ENCODE data around the gene ATP5MC2.
"Not testable (repeated sequence)": the region's sequence is repeated elsewhere in the genome, so short reads cannot be mapped to it uniquely, and the experiment has no call there.

GRCh38 chr12:53646300-53646699, 29.6 kb downstream of the ATP5MC2 start:
- TF ChIP-seq, protein P1, sequence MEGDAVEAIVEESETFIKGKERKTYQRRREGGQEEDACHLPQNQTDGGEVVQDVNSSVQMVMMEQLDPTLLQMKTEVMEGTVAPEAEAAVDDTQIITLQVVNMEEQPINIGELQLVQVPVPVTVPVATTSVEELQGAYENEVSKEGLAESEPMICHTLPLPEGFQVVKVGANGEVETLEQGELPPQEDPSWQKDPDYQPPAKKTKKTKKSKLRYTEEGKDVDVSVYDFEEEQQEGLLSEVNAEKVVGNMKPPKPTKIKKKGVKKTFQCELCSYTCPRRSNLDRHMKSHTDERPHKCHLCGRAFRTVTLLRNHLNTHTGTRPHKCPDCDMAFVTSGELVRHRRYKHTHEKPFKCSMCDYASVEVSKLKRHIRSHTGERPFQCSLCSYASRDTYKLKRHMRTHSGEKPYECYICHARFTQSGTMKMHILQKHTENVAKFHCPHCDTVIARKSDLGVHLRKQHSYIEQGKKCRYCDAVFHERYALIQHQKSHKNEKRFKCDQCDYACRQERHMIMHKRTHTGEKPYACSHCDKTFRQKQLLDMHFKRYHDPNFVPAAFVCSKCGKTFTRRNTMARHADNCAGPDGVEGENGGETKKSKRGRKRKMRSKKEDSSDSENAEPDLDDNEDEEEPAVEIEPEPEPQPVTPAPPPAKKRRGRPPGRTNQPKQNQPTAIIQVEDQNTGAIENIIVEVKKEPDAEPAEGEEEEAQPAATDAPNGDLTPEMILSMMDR (IDR thresholded peaks at IDR 0.05), result not testable (repeated sequence)
- not testable (repeated sequence) for TF ChIP-seq EZH2, EZH2phosphoT487 (IDR thresholded peaks at IDR 0.05)

Data from neural progenitor cell (in vitro differentiated cells).